ENCODE data around the gene ARHGDIG.

- TF ChIP-seq POLR2A (IDR thresholded peaks at IDR 0.05) = no peak
- TF ChIP-seq CTCF (IDR thresholded peaks at IDR 0.05) = no peak
Observed at GRCh38 chr16:280991-281659, 734 bp downstream of the ARHGDIG start.
